AG09319 (cell line): Measurements from ENCODE around the gene CTDSP2.
"Not testable (repeated sequence)": the region's sequence is repeated elsewhere in the genome, so short reads cannot be mapped to it uniquely, and the experiment has no call there.

Experiments
- DNase-seq: peaks from one replicate; pipeline ENCODE4 v3.0.0-alpha.2; 2010; ENCODE audit warnings: low read depth; ENCODE audit errors: extremely low read depth
- CTCF ChIP-seq: IDR thresholded peaks from 2 replicates; pipeline ENCODE4 v1.5.1; 2011; ENCODE audit warnings: low read depth, mild to moderate bottlenecking, inconsistent platforms, low read length, moderate library complexity

CTDSP2 gene

GRCh38 chr12:57850854-57851430, 4.4 kb upstream of the CTDSP2 start:
- no peak for TF ChIP-seq CTCF
- DNase-seq: no peak

GRCh38 chr12:57849447-57849846, 2.9 kb upstream of the CTDSP2 start:
- not testable (repeated sequence) for DNase-seq

GRCh38 chr12:57849035-57849434, 2.5 kb upstream of the CTDSP2 start:
- DNase-seq: no peak
- no peak for TF ChIP-seq CTCF

GRCh38 chr12:57848208-57848607, 1.7 kb upstream of the CTDSP2 start:
- no peak for TF ChIP-seq CTCF
- no peak for DNase-seq

- no peak for TF ChIP-seq CTCF
- DNase-seq: no peak
These were observed 298 bp downstream of the CTDSP2 start for GRCh38 chr12:57846285-57846576.

GRCh38 chr12:57845478-57846284, 848 bp downstream of the CTDSP2 start:
- no peak for DNase-seq
- TF ChIP-seq CTCF: no peak

GRCh38 chr12:57844709-57845477, 1.6 kb downstream of the CTDSP2 start:
- TF ChIP-seq CTCF: no peak
- peak; percentile 86 for DNase-seq
